Measurements from ENCODE around the gene TLDC2. TPM values are rescaled to one million over a fixed set of nuclear protein-coding genes. Genes with fewer than 3 reads are reported as not detected.

The TLDC2 gene
- total RNA-seq: not detected

GRCh38 chr20:36875702-36876472 is at the start of gene TLDC2:
Gene TLDC2, plus strand, starts transcription at chr20:36876138. Its CDS starts 37 bp downstream, at chr20:36876175.

Other genes with a start within 250 kb of the TLDC2 start
- not detected for gene SLA2, start 229.9 kb upstream of the TLDC2 start, total RNA-seq
- gene NDRG3, start 130.0 kb upstream of the TLDC2 start, total RNA-seq: 10 to 100 TPM; 21.3 to 23.3 TPM
- gene DSN1, start 102.4 kb upstream of the TLDC2 start, total RNA-seq: 10 to 100 TPM; 12.7 to 21.6 TPM
- gene SAMHD1, start 75.6 kb downstream of the TLDC2 start, total RNA-seq: 100 to 1,000 TPM in 1 of 2 donors, 10 to 100 TPM in 1; 82.9 to 156 TPM
- gene RBL1, start 219.9 kb downstream of the TLDC2 start, total RNA-seq: 10 to 100 TPM in 1 of 2 donors, 1 to 10 TPM in 1; 7.2 to 17.0 TPM

Data from melanocyte of skin (primary cell).